HG03045 (cell line): Measurements from ENCODE around the gene TGFB1.

Experiments
- ATAC-seq: cut with Tn5 transposase; IDR thresholded peaks from one replicate; pipeline ENCODE4 v1.9.1; 2021; ENCODE audit warnings: mild to moderate bottlenecking, moderate library complexity; ENCODE audit not compliant: unreplicated experiment

Gene TGFB1

GRCh38 chr19:41323023-41323422 is 30.7 kb downstream of the TGFB1 start:
- no peak for ATAC-seq

- ATAC-seq: no peak
Measured at GRCh38 chr19:41322451-41322850, 31.3 kb downstream of the TGFB1 start.

- no peak for ATAC-seq
Measured at GRCh38 chr19:41321600-41322270, 32.0 kb downstream of the TGFB1 start.

- no peak for ATAC-seq
Measured at GRCh38 chr19:41321204-41321599, 32.5 kb downstream of the TGFB1 start.

GRCh38 chr19:41320568-41320967 is 33.2 kb downstream of the TGFB1 start:
- ATAC-seq: no peak

GRCh38 chr19:41320185-41320518 is 33.6 kb downstream of the TGFB1 start:
- ATAC-seq: no peak

- ATAC-seq: no peak
Measured at GRCh38 chr19:41319500-41320184, 34.1 kb downstream of the TGFB1 start.

GRCh38 chr19:41318696-41319499 is 34.8 kb downstream of the TGFB1 start:
- ATAC-seq: no peak

GRCh38 chr19:41316306-41316920 is 37.3 kb downstream of the TGFB1 start:
- no peak for ATAC-seq

GRCh38 chr19:41311613-41312012 is 42.1 kb downstream of the TGFB1 start:
- no peak for ATAC-seq

- no peak for ATAC-seq
Measured at GRCh38 chr19:41311072-41311471, 42.6 kb downstream of the TGFB1 start.

GRCh38 chr19:41310033-41310831 is 43.5 kb downstream of the TGFB1 start, which contains the start of gene CCDC97:
CCDC97 (plus strand) TSS chr19:41310172; CDS start chr19:41310311, 139 bp downstream.
- ATAC-seq: peak; percentile 60

GRCh38 chr19:41309180-41310032 is 44.3 kb downstream of the TGFB1 start:
- ATAC-seq: no peak

- no peak for ATAC-seq
Measured at GRCh38 chr19:41308450-41309179, 45.1 kb downstream of the TGFB1 start.

GRCh38 chr19:41307954-41308449 is 45.7 kb downstream of the TGFB1 start:
- no peak for ATAC-seq

- ATAC-seq: no peak
Measured at GRCh38 chr19:41307090-41307875, 46.4 kb downstream of the TGFB1 start.

GRCh38 chr19:41305927-41306793 is 47.6 kb downstream of the TGFB1 start:
- ATAC-seq: no peak
